ENCODE results near the gene CCDC148.

- no peak for TF ChIP-seq CTCF (IDR thresholded peaks at IDR 0.05)
- TF ChIP-seq EZH2 (IDR thresholded peaks at IDR 0.05; ENCODE audit: borderline replicate concordance, insufficient read depth, low read depth, low read length, poor library complexity, severe bottlenecking), result no peak
These were observed 70.9 kb downstream of the CCDC148 start for GRCh38 chr2:158385646-158386045.
